Measurements from ENCODE around the gene PMF1. TPM values are rescaled to one million over a fixed set of nuclear protein-coding genes. Genes with fewer than 3 reads are reported as not detected.
"Not testable (repeated sequence)": the region's sequence is repeated elsewhere in the genome, so short reads cannot be mapped to it uniquely, and the experiment has no call there.

Gene PMF1, protein sequence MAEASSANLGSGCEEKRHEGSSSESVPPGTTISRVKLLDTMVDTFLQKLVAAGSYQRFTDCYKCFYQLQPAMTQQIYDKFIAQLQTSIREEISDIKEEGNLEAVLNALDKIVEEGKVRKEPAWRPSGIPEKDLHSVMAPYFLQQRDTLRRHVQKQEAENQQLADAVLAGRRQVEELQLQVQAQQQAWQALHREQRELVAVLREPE
- 100 to 1,000 TPM; 135 TPM for total RNA-seq

DNA sequence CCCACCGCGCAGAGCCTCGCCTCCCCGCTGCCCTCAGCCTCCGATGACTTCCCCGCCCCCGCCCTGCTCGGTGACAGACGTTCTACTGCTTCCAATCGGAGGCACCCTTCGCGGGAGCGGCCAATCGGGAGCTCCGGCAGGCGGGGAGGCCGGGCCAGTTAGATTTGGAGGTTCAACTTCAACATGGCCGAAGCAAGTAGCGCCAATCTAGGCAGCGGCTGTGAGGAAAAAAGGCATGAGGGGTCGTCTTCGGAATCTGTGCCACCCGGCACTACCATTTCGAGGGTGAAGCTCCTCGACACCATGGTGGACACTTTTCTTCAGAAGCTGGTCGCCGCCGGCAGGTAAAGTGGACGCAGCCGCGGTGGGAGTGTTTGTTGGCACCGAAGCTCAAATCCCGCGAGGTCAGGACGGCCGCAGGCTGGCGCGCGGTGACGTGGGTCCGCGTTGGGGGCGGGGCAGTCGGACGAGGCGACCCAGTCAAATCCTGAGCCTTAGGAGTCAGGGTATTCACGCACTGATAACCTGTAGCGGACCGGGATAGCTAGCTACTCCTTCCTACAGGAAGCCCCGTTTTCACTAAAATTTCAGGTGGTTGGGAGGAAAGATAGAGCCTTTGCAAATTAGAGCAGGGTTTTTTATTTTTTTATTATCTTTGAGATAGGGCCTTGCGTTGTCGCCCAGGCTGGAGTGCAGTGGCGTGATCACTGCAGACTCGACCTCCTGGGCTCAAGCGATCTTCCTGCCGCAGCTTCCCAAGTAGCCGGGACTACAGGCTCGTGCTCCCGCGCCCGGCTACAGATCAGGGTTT lies at the start of gene PMF1:
Gene PMF1 (plus strand): TSS at position 175 of the 811 bp plus-strand sequence. CDS start 9 bp downstream, at position 184.
- Mint-ChIP-seq H3K4me1 (ENCODE audit: low read depth) (peaks cover 46% of the 10 kb centered on the region), H3K27ac (peak within 1 kb of the TSS; percentile 97), H3K9me3 (no peaks in the 10 kb centered on the region), H3K27me3 (ENCODE audit: low read depth) (no peaks in the 10 kb centered on the region), H3K4me3 (peak within 1 kb of the TSS; percentile 79), H3K36me3 (ENCODE audit: low read depth) (peaks cover 58% of the 10 kb centered on the region)
- DNase-seq: peak; percentile 99
- intact Hi-C loops (cut with micrococcal nuclease): loop anchor here (1.0 to 5.0 kb wide), 4 partner anchors 10 to 236 kb away; partner anchors contain the start of gene ARHGEF2
- CTCF ChIA-PET: interaction anchor here (0.6 to 6.7 kb wide), 11 partner anchors 9 to 259 kb away, joined by 3 to 54 read pairs (median 5); partner anchors contain the start of gene SLC25A44

DNA sequence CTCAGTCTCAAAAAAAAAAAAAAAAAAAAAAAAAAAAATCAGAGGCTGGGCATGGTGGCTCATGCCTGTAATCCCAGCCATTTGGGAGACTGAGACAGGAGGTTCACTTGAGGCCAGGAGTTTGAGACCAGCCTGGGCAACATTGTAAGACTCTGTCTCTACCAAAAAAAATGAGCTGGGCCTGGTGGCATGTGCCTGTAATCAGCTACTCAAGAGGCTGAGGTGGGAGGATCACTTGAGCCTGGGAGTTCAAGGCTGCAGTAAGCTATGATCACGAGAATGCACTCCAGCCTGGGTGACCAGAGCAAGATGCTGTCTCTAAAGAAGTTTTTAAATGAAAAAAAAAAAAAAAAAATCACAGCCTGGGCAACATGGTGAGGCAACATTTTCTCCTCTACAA lies 49.1 kb upstream of the PMF1 start:
- intact Hi-C loops (cut with micrococcal nuclease): no loop called here

DNA sequence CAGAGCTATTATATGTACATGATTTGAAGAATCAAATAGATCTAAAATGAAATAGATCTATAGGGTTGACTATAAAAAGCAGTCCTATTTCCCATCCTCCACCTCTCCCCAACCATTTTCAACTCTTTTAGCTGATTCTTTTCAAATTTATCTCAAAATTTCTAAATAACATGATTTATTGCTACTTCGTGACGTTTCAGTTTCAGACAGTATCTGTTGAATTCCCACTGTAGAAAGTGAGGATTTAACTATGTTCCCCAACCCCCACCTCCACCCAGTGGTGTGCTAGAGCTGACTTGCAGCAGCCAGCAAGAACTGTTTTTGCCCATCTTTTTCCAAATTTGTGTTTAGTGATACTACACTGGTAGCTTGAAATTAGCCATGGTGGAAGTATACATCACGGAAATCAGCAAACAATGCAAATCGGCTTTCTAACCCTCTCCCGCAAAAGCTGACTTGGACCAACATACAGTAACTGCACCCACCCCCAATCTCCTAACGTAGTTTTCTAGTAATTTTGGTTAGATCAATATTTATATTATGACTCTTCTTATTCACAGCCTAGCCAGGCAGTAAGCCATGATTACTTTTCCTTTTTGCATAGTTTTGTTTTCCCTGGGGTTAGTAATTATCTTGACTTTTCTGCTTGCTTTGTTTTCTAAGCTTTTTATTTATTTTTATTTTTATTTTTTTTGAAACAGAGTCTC lies 48.5 kb upstream of the PMF1 start:
- no peaks in the 10 kb centered on the region for H3K27me3 Mint-ChIP-seq (ENCODE audit: low read depth)
- H3K27ac Mint-ChIP-seq: peak overlapping the region; percentile 38
- intact Hi-C loops (cut with micrococcal nuclease): no loop called here
- peaks cover 52% of the 10 kb centered on the region for H3K4me1 Mint-ChIP-seq (ENCODE audit: low read depth)
- CTCF ChIA-PET: interaction anchor here (0.7 to 2.4 kb wide), 9 partner anchors 10 to 1425 kb away, joined by 3 to 14 read pairs (median 3); no protein-coding TSS in a partner anchor
- H3K4me3 Mint-ChIP-seq: no peak overlapping the region
- H3K9me3 Mint-ChIP-seq: peaks cover 2% of the 10 kb centered on the region
- no peak for DNase-seq
- peaks cover 17% of the 10 kb centered on the region for H3K36me3 Mint-ChIP-seq (ENCODE audit: low read depth)

More for the DNA sequence above, 49.1 kb upstream of the PMF1 start:
- CTCF ChIA-PET: interaction anchor here (0.7 to 2.4 kb wide), 8 partner anchors 10 to 1425 kb away, joined by 3 to 14 read pairs (median 4); no protein-coding TSS in a partner anchor
- Mint-ChIP-seq H3K27ac (no peak overlapping the region), H3K36me3 (ENCODE audit: low read depth) (peaks cover 17% of the 10 kb centered on the region), H3K9me3 (peaks cover 2% of the 10 kb centered on the region), H3K4me3 (no peak overlapping the region), H3K27me3 (ENCODE audit: low read depth) (no peaks in the 10 kb centered on the region), H3K4me1 (ENCODE audit: low read depth) (peaks cover 57% of the 10 kb centered on the region)
- DNase-seq: no peak

DNA sequence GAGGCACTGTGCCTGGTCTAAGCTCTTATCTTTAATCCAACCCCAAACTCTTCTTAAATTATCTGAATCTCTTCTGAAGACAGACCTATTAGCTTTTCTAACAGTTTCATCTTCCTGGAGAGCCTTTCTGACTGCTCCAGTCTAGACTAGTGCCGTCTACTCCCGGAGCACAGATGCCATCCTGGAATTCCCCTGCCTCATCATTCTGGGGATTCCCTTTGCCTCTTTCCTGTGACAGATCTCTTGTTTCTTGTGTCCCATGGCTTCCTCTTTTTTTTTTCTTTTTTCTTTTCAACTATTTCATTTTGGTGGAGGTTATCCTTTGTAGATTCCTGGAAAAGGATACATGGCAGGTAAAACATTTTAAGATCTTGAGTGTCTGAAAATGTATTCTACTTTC lies 47.7 kb upstream of the PMF1 start:
- no peaks in the 10 kb centered on the region for H3K27me3 Mint-ChIP-seq (ENCODE audit: low read depth)
- H3K4me1 Mint-ChIP-seq (ENCODE audit: low read depth): peaks cover 43% of the 10 kb centered on the region
- intact Hi-C loops (cut with micrococcal nuclease): no loop called here
- CTCF ChIA-PET: interaction anchor here (0.6 to 2.4 kb wide), 3 partner anchors 9 to 60 kb away, joined by 4 to 14 read pairs (median 7); no protein-coding TSS in a partner anchor
- DNase-seq: peak; percentile 68
- peaks cover 17% of the 10 kb centered on the region for H3K36me3 Mint-ChIP-seq (ENCODE audit: low read depth)
- no peak overlapping the region for H3K4me3 Mint-ChIP-seq
- peak overlapping the region; percentile 41 for H3K27ac Mint-ChIP-seq
- H3K9me3 Mint-ChIP-seq: peaks cover 2% of the 10 kb centered on the region

DNA sequence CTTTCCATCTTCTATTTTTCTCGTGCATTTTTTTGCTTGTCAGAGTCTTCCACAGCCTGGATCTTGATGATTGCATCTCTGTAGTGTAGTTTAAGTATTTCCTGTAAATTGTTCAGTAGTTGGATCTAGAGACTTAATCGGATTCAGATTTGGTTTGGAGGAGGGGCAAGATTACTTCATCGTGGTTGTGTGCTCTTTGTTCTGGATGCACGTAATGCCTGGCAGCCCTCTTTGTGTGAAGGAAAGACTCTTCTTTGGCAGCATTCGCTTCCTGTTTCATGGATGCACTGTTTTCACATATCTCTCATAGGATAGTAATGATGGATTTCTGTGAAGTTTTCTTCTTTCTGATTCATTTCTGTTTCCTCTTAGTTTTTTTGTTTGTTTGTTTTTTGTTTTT lies 45.3 kb upstream of the PMF1 start:
- peaks cover 17% of the 10 kb centered on the region for H3K36me3 Mint-ChIP-seq (ENCODE audit: low read depth)
- no peak overlapping the region for H3K27ac Mint-ChIP-seq
- peaks cover 2% of the 10 kb centered on the region for H3K9me3 Mint-ChIP-seq
- DNase-seq: no peak
- H3K4me1 Mint-ChIP-seq (ENCODE audit: low read depth): peaks cover 25% of the 10 kb centered on the region
- intact Hi-C loops (cut with micrococcal nuclease): no loop called here
- CTCF ChIA-PET: no interaction called here
- no peaks in the 10 kb centered on the region for H3K27me3 Mint-ChIP-seq (ENCODE audit: low read depth)
- H3K4me3 Mint-ChIP-seq: no peak overlapping the region

DNA sequence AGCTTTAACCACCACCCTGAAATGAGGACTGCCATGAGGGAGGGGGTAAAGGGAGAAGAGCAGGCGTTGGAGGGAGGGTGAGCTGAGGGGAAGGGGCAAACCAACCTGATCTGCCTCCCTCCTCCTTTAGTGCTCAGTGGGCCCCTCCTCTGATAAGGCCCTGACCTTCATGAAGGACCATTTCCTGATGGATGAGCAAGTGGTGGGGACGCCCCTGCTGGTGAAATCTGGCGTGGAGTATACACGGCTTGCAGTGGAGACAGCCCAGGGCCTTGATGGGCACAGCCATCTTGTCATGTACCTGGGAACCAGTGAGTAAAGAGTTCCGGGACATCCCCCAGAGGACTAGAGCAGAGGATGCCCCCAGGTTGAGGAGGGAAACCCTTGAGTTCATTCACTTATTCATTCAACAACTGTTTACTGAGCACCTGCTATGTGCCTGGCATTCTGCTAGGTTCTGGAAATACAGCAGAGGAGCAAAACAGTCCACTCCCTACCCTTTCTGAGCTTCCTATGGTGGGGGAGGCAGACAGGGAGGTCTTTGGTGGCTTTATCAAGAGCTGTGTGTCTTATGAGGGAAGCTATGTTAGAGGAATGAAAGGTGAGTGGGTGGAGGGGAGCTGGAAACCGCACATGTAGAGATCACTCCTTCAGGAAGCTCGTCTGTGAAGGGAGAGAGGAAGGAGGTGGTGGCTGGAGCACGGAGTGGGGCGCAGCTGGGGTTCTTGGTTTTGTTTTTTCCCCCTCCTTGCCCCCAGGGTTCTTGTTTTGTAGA lies 39.9 kb upstream of the PMF1 start:
- intact Hi-C loops (cut with micrococcal nuclease): no loop called here
- Mint-ChIP-seq H3K27ac (no peak overlapping the region), H3K27me3 (ENCODE audit: low read depth) (no peaks in the 10 kb centered on the region), H3K9me3 (no peaks in the 10 kb centered on the region), H3K36me3 (ENCODE audit: low read depth) (peaks cover 5% of the 10 kb centered on the region), H3K4me1 (ENCODE audit: low read depth) (peaks cover 13% of the 10 kb centered on the region), H3K4me3 (no peak overlapping the region)
- DNase-seq: no peak
- CTCF ChIA-PET: interaction anchor here (0.6 to 2.9 kb wide), 3 partner anchors 8 to 52 kb away, joined by 3 to 14 read pairs (median 3); no protein-coding TSS in a partner anchor

DNA sequence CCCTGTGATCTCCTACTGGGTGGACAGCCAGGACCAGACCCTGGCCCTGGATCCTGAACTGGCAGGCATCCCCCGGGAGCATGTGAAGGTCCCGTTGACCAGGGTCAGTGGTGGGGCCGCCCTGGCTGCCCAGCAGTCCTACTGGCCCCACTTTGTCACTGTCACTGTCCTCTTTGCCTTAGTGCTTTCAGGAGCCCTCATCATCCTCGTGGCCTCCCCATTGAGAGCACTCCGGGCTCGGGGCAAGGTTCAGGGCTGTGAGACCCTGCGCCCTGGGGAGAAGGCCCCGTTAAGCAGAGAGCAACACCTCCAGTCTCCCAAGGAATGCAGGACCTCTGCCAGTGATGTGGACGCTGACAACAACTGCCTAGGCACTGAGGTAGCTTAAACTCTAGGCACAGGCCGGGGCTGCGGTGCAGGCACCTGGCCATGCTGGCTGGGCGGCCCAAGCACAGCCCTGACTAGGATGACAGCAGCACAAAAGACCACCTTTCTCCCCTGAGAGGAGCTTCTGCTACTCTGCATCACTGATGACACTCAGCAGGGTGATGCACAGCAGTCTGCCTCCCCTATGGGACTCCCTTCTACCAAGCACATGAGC lies 36.1 kb upstream of the PMF1 start:
- Mint-ChIP-seq H3K4me3 (no peak overlapping the region), H3K36me3 (ENCODE audit: low read depth) (peaks cover 5% of the 10 kb centered on the region), H3K27ac (no peak overlapping the region), H3K27me3 (ENCODE audit: low read depth) (no peaks in the 10 kb centered on the region), H3K4me1 (ENCODE audit: low read depth) (peaks cover 23% of the 10 kb centered on the region), H3K9me3 (no peaks in the 10 kb centered on the region)
- DNase-seq: no peak
- intact Hi-C loops (cut with micrococcal nuclease): no loop called here
- CTCF ChIA-PET: interaction anchor here (0.6 to 1.2 kb wide), 3 partner anchors 13 to 270 kb away, joined by 3 to 4 read pairs (median 3); partner anchors contain the start of gene PMF1

DNA sequence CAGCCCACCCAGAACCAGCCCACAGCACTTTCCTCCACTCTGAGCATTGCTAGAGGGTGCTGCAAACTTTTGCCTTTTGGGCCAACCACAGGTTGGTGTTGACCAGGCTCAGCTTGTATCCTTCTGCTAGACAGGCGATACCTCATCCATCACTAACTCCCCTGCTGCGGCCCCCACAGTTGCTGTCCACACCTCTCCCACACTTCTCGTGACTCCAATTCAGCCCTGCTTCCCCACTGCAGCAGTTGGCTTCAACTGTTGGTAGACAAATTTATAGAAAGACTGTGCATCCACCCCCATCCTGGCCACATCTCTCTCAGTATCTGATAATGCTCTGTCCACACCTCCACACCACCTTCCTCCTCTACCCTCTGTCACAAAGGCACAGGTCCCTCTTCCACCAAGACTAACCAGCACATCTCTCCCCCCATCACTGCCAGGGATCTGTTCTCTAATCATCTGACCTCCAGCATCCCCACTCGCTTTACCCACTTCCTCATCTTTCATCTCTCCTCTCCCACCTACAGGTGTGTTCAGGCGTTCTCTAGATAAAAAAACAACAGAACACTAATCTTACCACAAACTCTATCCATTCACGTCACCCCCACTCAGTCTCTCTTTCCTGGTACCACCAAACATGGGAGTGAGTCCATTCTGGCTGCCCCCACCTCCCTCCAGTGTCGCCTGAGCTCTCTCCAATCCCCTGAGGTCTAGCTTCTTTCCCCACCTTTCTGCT lies 34.7 kb upstream of the PMF1 start:
- Mint-ChIP-seq H3K36me3 (ENCODE audit: low read depth) (peaks cover 5% of the 10 kb centered on the region), H3K4me3 (no peak overlapping the region), H3K27ac (peak overlapping the region; percentile 33), H3K27me3 (ENCODE audit: low read depth) (no peaks in the 10 kb centered on the region), H3K9me3 (no peaks in the 10 kb centered on the region), H3K4me1 (ENCODE audit: low read depth) (peaks cover 16% of the 10 kb centered on the region)
- no peak for DNase-seq
- CTCF ChIA-PET: interaction anchor here (0.6 kb wide), 1 partner anchor 13 kb away, joined by 4 read pairs; no protein-coding TSS in a partner anchor
- intact Hi-C loops (cut with micrococcal nuclease): no loop called here

DNA sequence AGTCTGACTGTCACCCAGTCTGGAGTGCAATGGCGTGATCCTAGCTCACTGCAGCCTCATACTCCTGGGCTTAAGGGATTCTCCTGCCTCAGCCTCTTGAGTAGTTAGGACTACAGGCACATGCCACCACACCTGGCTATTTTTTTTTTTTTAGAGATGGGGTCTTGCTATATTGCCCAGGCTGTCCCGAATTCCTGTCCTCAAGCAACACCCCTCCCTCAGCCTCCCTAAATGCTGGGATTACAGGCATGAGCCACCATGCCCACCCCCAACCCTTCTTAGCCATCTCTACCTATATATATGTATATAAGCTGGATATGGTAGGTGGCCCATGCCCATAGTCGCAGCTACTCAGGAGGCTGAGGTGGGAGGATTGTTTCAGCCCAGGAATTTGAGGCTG lies 32.3 kb upstream of the PMF1 start:
- H3K4me3 Mint-ChIP-seq: no peak overlapping the region
- peaks cover 2% of the 10 kb centered on the region for H3K36me3 Mint-ChIP-seq (ENCODE audit: low read depth)
- peaks cover 10% of the 10 kb centered on the region for H3K4me1 Mint-ChIP-seq (ENCODE audit: low read depth)
- no peak for DNase-seq
- no peaks in the 10 kb centered on the region for H3K9me3 Mint-ChIP-seq
- CTCF ChIA-PET: interaction anchor here (0.6 to 1.2 kb wide), 2 partner anchors 26 to 83 kb away, joined by 3 read pairs; no protein-coding TSS in a partner anchor
- no peaks in the 10 kb centered on the region for H3K27me3 Mint-ChIP-seq (ENCODE audit: low read depth)
- intact Hi-C loops (cut with micrococcal nuclease): no loop called here
- H3K27ac Mint-ChIP-seq: no peak overlapping the region

DNA sequence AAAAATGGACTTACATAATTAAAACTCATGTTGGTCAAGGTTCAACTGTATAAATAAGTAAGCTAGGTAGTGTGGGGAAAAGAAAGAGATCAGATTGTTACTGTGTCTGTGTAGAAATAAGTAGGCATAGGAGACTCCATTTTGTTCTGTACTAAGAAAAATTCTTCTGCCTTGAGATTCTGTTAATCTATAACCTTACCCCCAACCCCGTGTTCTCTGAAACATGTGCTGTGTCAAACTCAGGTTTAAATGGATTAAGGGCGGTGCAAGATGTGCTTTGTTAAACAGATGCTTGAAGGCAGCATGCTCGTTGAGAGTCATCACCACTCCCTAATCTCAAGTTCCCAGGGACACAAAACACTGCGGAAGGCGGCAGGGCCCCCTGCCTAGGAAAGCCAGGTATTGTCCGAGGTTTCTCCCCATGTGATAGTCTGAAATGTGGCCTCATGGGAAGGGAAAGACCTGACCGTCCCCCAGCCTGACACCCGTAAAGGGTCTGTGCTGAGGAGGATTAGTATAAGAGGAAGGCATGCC lies 31.3 kb upstream of the PMF1 start:
- H3K27ac Mint-ChIP-seq; H3K4me3 Mint-ChIP-seq; H3K27me3 Mint-ChIP-seq (ENCODE audit: low read depth); intact Hi-C loops (cut with micrococcal nuclease); CTCF ChIA-PET; H3K9me3 Mint-ChIP-seq; H3K36me3 Mint-ChIP-seq (ENCODE audit: low read depth); DNase-seq: not testable (repeated sequence)
- H3K4me1 Mint-ChIP-seq (ENCODE audit: low read depth): peaks cover 10% of the 10 kb centered on the region

Measured in activated naive CD4-positive, alpha-beta T cell treated with anti-CD3 and anti-CD28 coated beads for 36 hours (primary cell).